ENCODE data around the gene CENPT. TPM values are rescaled to one million over a fixed set of nuclear protein-coding genes. Genes with fewer than 3 reads are reported as not detected.

Gene CENPT
- total RNA-seq, 1 donor from 2014 or later, result 36.2 TPM

GRCh38 chr16:67861877-67862276 is 14.4 kb upstream of the CENPT start:
- H2AFZ ChIP-seq (replicated peaks), result no peak overlapping the region
- peaks cover 8% of the 10 kb centered on the region for H3K4me1 ChIP-seq
- H3K9ac ChIP-seq, result no peak overlapping the region
- H4K20me1 ChIP-seq (ENCODE audit: low read depth), result peaks cover 91% of the 10 kb centered on the region
- TF ChIP-seq EZH2 (IDR thresholded peaks at IDR 0.05), result no peak
- TF ChIP-seq CTCF (IDR thresholded peaks at IDR 0.05), result no peak
- TF ChIP-seq EZH2phosphoT487 (IDR thresholded peaks at IDR 0.05), result no peak
- H3K27ac ChIP-seq, result no peak overlapping the region
- no peaks in the 10 kb centered on the region for H3K27me3 ChIP-seq
- Mint-ChIP-seq H3K9me3 (no peaks in the 10 kb centered on the region), H3K27me3 (ENCODE audit: insufficient read depth, low read depth) (peaks cover 7% of the 10 kb centered on the region), H3K4me1 (peaks cover 18% of the 10 kb centered on the region), H3K4me3 (no peak overlapping the region), H3K36me3 (peaks cover 27% of the 10 kb centered on the region), H3K27ac (peak overlapping the region; percentile 19)
- peaks cover 98% of the 10 kb centered on the region for H3K79me2 ChIP-seq (ENCODE audit: low read depth)
- no peak for DNase-seq (ENCODE audit: low spot score)
- H3F3A ChIP-seq (ENCODE audit: low read depth), result peaks cover 8% of the 10 kb centered on the region
- no peaks in the 10 kb centered on the region for H3K9me3 ChIP-seq (ENCODE audit: low read depth)
- H3K4me2 ChIP-seq, result no peak overlapping the region
- H3K4me3 ChIP-seq, result no peak overlapping the region
- no peaks in the 10 kb centered on the region for H3K36me3 ChIP-seq

- Mint-ChIP-seq H3K36me3 (peaks cover 30% of the 10 kb centered on the region), H3K4me3 (no peak overlapping the region), H3K9me3 (no peaks in the 10 kb centered on the region), H3K27ac (no peak overlapping the region), H3K27me3 (ENCODE audit: insufficient read depth, low read depth) (peaks cover 7% of the 10 kb centered on the region), H3K4me1 (peaks cover 19% of the 10 kb centered on the region)
- Histone ChIP-seq H4K20me1 (ENCODE audit: low read depth) (peaks cover 99% of the 10 kb centered on the region), H3K4me2 (no peak overlapping the region), H3K9me3 (ENCODE audit: low read depth) (no peaks in the 10 kb centered on the region), H3K27ac (peak overlapping the region; percentile 14), H2AFZ (replicated peaks) (no peak overlapping the region), H3F3A (ENCODE audit: low read depth) (peaks cover 8% of the 10 kb centered on the region), H3K4me3 (no peak overlapping the region), H3K9ac (no peak overlapping the region), H3K4me1 (peaks cover 8% of the 10 kb centered on the region), H3K79me2 (ENCODE audit: low read depth) (peaks cover 98% of the 10 kb centered on the region), H3K27me3 (no peaks in the 10 kb centered on the region), H3K36me3 (no peaks in the 10 kb centered on the region)
- TF ChIP-seq EZH2 (IDR thresholded peaks at IDR 0.05) (no peak), EZH2phosphoT487 (IDR thresholded peaks at IDR 0.05) (no peak), CTCF (IDR thresholded peaks at IDR 0.05) (no peak)
- DNase-seq (ENCODE audit: low spot score), result no peak
Observed at GRCh38 chr16:67860589-67861398, 13.3 kb upstream of the CENPT start.

GRCh38 chr16:67858500-67858899 is 11.0 kb upstream of the CENPT start:
- Histone ChIP-seq H3K4me2 (no peak overlapping the region), H3K4me3 (no peak overlapping the region), H3K4me1 (peaks cover 5% of the 10 kb centered on the region), H3K9ac (no peak overlapping the region), H3K9me3 (ENCODE audit: low read depth) (no peaks in the 10 kb centered on the region), H3K27me3 (no peaks in the 10 kb centered on the region), H2AFZ (replicated peaks) (no peak overlapping the region), H3K27ac (no peak overlapping the region), H3K36me3 (no peaks in the 10 kb centered on the region), H4K20me1 (ENCODE audit: low read depth) (peaks cover 100% of the 10 kb centered on the region), H3F3A (ENCODE audit: low read depth) (peaks cover 2% of the 10 kb centered on the region), H3K79me2 (ENCODE audit: low read depth) (peaks cover 100% of the 10 kb centered on the region)
- Mint-ChIP-seq H3K4me3 (no peak overlapping the region), H3K27ac (peak overlapping the region; percentile 8), H3K4me1 (peaks cover 20% of the 10 kb centered on the region), H3K9me3 (no peaks in the 10 kb centered on the region), H3K27me3 (ENCODE audit: insufficient read depth, low read depth) (peaks cover 2% of the 10 kb centered on the region), H3K36me3 (peaks cover 26% of the 10 kb centered on the region)
- DNase-seq (ENCODE audit: low spot score), result no peak
- TF ChIP-seq EZH2 (IDR thresholded peaks at IDR 0.05) (no peak), CTCF (IDR thresholded peaks at IDR 0.05) (no peak), EZH2phosphoT487 (IDR thresholded peaks at IDR 0.05) (no peak)

Data from neural progenitor cell (in vitro differentiated cells).